ENCODE results near the gene PLA2G2F. TPM values are rescaled to one million over a fixed set of nuclear protein-coding genes. Genes with fewer than 3 reads are reported as not detected.

PLA2G2F gene
- total and polyA plus RNA-seq, 2 donors = 0.47 to 7.2 TPM

DNA sequence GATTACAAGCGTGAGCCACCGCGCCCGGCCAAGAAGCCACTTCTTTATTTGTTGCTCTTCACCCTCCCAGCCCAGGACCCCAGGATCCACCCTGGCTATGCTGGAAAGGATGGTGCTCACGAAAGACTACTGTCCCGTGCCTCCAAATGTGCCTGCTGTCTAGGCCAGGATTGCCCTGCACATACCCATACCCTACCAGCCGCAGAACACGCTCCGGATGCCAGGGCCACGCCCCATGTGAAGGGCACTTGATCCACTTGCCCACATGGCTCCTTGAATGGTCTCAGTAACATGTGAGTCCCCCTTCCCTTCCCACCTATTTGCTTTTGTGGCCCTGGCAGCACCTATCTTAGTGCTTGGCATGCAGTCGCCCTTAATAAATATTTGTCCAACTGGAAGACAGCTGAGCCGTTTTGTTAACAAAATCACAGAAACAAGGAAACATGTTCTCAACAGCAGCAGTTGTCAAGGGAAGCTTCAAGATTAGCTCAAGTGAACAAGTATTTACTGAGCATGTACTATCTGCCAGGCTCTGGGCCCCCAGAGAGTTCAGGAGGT, 33.0 kb downstream of the PLA2G2F start:
- Histone ChIP-seq H3K4me3 (ENCODE audit: low read length in 2 of 2) (no peak overlapping the region), H3K27me3 (ENCODE audit: control insufficient read depth in 2 of 2, insufficient read depth in 1 of 2, low read length in 1 of 2) (no peaks in the 10 kb centered on the region), H3K4me1 (ENCODE audit: control insufficient read depth in 2 of 2, insufficient read depth in 2 of 2, low read length in 2 of 2) (no peaks in the 10 kb centered on the region), H3K9me3 (ENCODE audit: control insufficient read depth in 2 of 2, insufficient read depth in 1 of 2, low read length in 1 of 2) (no peaks in the 10 kb centered on the region), H3K36me3 (ENCODE audit: control insufficient read depth in 2 of 2, insufficient read depth in 2 of 2, low read length in 1 of 2) (no peaks in the 10 kb centered on the region), H3K27ac (ENCODE audit: low read depth in 1 of 2, low read length in 1 of 2) (no peak overlapping the region)
- WGBS = 94% methylated on average over 12 of the region's 12 CpGs
- no peak for DNase-seq (ENCODE audit: low read depth in 6 of 9, low spot score in 9 of 9)

DNA sequence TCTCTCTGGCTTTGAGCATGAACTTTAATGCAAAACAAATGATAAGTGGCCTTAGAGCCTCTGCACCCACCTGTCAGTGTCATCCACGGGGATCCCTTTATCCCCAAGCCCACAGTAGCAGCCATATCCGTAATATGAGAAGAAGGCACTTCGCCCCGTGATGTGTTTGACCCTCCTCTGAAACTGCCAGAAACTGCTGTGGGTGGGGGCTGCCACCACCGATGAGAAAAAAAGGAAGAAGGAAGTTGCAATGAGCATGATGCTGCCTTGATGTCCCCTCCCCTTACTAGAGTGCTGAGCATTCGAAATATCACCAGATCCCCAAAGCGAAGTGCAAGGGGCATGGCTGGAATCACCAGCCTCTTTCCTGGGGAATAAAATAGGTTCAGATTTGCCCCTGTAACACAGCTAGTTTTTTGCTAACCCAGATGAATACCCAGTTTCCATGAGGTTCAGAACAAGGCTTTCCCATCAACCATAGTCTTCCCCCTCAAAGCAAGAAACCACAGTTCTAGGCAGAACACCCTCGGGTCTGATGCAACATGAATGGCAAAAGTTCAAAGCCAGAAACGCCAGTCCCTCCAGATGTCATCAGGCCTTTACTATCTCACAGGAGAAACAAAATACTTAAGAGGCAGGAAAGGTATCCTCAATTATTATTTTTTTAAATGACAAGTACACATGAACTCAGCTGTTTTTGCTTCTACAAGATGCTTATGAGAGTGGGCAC, 36.0 kb downstream of the PLA2G2F start:
- WGBS = 68% methylated on average over 9 of the region's 9 CpGs
- H3K27me3 ChIP-seq (ENCODE audit: control insufficient read depth in 2 of 2, insufficient read depth in 1 of 2, low read length in 1 of 2) = no peaks in the 10 kb centered on the region
- no peak overlapping the region for H3K4me3 ChIP-seq (ENCODE audit: low read length in 2 of 2)
- no peaks in the 10 kb centered on the region for H3K4me1 ChIP-seq (ENCODE audit: control insufficient read depth in 2 of 2, insufficient read depth in 2 of 2, low read length in 2 of 2)
- H3K9me3 ChIP-seq (ENCODE audit: control insufficient read depth in 2 of 2, insufficient read depth in 1 of 2, low read length in 1 of 2) = no peaks in the 10 kb centered on the region
- H3K36me3 ChIP-seq (ENCODE audit: control insufficient read depth in 2 of 2, insufficient read depth in 2 of 2, low read length in 1 of 2) = no peaks in the 10 kb centered on the region
- no peak for DNase-seq (ENCODE audit: low read depth in 6 of 9, low spot score in 9 of 9)
- no peak overlapping the region for H3K27ac ChIP-seq (ENCODE audit: low read depth in 1 of 2, low read length in 1 of 2)

DNA sequence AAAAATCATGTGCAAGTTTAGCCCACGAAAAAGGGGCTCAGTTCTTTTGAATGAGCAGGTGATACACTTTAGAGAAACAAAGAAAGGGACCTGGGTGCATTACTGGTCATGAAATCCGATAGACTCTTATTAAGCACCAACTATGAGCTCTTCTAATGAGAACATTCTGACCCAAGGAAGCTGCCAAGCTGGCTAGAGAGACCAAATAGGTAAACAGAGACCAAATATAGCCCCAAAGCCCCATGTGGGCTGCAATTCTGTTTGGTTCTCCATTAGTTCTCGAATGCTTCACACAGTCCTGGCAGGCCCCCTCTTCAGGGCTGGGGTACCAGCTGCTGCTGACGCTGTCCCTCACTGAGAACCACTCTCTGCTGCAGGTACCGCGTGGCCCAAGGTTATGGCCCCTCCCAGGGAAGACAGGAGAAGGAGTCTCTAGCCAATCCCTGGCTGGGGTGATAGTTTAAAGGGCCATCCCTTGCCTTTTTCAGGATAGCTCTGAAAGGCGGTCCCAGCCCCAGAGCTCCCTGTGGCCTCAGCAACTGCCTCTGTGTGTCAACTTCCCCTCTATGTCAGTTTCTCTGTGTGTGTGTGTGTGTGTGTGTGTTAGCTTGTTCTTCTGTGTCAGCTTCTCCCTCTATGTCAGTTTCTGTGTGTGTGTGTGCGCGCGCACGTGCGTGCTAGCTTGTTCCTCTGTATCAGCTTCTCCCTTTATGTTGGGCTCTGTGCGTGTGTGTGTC, 39.7 kb downstream of the PLA2G2F start:
- no peak for DNase-seq (ENCODE audit: low read depth in 6 of 9, low spot score in 9 of 9)
- H3K4me3 ChIP-seq (ENCODE audit: low read length in 2 of 2) = no peak overlapping the region
- no peaks in the 10 kb centered on the region for H3K9me3 ChIP-seq (ENCODE audit: control insufficient read depth in 2 of 2, insufficient read depth in 1 of 2, low read length in 1 of 2)
- no peak overlapping the region for H3K27ac ChIP-seq (ENCODE audit: low read depth in 1 of 2, low read length in 1 of 2)
- WGBS = 86% methylated on average over 13 of the region's 13 CpGs
- H3K36me3 ChIP-seq (ENCODE audit: control insufficient read depth in 2 of 2, insufficient read depth in 2 of 2, low read length in 1 of 2) = no peaks in the 10 kb centered on the region
- peaks cover 0 to 3% of the 10 kb centered on the region in 2 donors for H3K27me3 ChIP-seq (ENCODE audit: control insufficient read depth in 2 of 2, insufficient read depth in 1 of 2, low read length in 1 of 2)
- no peaks in the 10 kb centered on the region for H3K4me1 ChIP-seq (ENCODE audit: control insufficient read depth in 2 of 2, insufficient read depth in 2 of 2, low read length in 2 of 2)

DNA sequence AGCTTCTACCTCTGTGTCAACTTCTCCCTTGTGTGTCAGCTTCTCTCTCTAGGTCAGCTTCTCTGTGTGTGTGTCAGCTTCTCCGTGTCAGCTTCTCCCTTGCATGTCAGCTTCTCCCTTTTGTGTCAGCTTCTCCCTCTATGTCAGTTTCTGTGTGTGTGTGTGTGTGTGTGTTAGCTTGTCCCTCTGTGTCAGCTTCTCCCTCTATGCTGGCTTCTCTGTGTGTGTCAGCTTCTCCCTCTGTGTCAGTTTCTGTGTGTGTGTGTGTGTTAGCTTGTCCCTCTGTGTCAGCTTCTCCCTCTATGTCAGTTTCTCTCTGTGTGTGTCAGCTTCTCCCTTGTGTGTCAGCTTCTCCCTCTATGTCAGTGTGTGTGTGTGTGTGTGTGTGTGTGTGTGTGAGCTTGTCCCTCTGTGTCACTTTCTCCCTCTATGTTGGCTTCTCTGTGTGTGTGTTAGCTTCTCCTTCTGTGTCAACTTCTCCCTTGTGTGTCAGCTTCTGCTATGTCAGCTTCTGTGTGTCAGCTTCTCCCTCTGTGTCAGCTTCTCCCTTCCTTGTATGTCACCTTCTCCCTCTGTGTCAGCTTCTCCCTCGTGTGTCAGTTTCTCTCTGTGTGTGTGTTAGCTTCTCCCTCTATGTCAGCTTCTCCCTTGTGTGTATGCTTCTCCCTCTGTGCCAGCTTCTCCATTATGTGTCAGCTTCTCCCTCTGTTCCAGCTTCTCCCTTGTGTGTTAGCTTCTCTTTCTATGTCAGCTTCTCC, 40.4 kb downstream of the PLA2G2F start:
- Histone ChIP-seq H3K36me3 (ENCODE audit: control insufficient read depth in 2 of 2, insufficient read depth in 2 of 2, low read length in 1 of 2) (no peaks in the 10 kb centered on the region), H3K27ac (ENCODE audit: low read depth in 1 of 2, low read length in 1 of 2) (no peak overlapping the region), H3K4me1 (ENCODE audit: control insufficient read depth in 2 of 2, insufficient read depth in 2 of 2, low read length in 2 of 2) (no peaks in the 10 kb centered on the region), H3K4me3 (ENCODE audit: low read length in 2 of 2) (no peak overlapping the region), H3K9me3 (ENCODE audit: control insufficient read depth in 2 of 2, insufficient read depth in 1 of 2, low read length in 1 of 2) (no peaks in the 10 kb centered on the region), H3K27me3 (ENCODE audit: control insufficient read depth in 2 of 2, insufficient read depth in 1 of 2, low read length in 1 of 2) (peaks cover 0 to 9% of the 10 kb centered on the region in 2 donors)
- DNase-seq (ENCODE audit: low read depth in 6 of 9, low spot score in 9 of 9) = no peak
- WGBS = 94% methylated on average over 2 of the region's 2 CpGs

DNA sequence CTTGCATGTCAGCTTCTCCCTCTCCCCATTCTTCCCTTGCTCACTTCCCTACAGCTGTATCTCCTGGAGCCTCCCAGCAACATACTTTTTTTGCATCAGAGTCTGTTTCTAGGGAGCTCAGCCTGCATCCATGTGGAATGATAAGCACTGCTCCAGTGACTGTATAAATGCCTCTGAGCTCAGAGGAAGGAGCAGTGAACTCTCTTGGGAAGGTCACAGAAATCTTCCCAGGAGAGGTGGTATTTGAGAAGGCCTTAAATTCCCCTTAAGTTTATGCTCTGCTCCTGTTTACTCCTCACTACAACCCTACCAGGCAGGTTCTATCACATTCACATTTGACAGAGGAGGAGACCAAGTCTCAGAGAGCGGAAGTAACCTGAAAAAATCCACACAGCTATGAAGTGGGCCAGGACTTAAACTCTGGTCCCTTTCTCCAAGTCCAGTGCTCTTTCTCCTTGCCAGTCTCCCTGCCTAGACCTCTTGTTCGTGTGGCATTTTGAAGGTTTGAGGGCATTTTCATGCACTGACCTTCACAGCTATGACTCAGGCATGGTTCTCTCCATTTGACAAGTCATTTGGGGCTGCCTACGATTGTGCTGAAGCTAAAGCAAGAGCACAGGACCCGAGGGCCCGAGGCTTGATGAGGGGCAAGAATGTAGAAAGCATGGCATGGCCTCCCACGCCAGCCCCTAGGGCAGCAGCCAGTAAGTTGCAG, 41.2 kb downstream of the PLA2G2F start:
- DNase-seq (ENCODE audit: low read depth in 6 of 9, low spot score in 9 of 9) = no peak
- Histone ChIP-seq H3K9me3 (ENCODE audit: control insufficient read depth in 2 of 2, insufficient read depth in 1 of 2, low read length in 1 of 2) (no peaks in the 10 kb centered on the region), H3K27me3 (ENCODE audit: control insufficient read depth in 2 of 2, insufficient read depth in 1 of 2, low read length in 1 of 2) (peaks cover 2 to 16% of the 10 kb centered on the region in 2 donors), H3K4me1 (ENCODE audit: control insufficient read depth in 2 of 2, insufficient read depth in 2 of 2, low read length in 2 of 2) (peaks cover 2 to 3% of the 10 kb centered on the region in 2 donors), H3K36me3 (ENCODE audit: control insufficient read depth in 2 of 2, insufficient read depth in 2 of 2, low read length in 1 of 2) (no peaks in the 10 kb centered on the region), H3K27ac (ENCODE audit: low read depth in 1 of 2, low read length in 1 of 2) (no peak overlapping the region), H3K4me3 (ENCODE audit: low read length in 2 of 2) (no peak overlapping the region)
- 91% methylated on average over 6 of the region's 6 CpGs for WGBS

DNA sequence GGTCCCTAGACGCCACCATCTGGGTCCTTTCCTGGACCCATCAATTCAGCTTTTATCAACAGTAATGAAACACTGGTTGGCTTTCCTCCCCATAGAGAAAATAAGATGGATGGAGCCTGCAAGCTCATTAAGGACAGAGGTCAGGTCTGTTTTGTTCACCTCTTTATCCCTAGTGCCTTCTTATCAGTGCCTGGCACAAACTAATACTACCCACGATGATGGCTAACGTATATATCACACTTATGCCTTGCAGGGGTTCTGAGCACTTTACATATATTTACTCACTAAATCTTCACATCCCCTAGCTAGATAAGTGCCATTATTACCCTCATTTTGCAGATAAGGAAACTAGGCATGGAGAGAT, 41.7 kb downstream of the PLA2G2F start:
- Histone ChIP-seq H3K4me1 (ENCODE audit: control insufficient read depth in 2 of 2, insufficient read depth in 2 of 2, low read length in 2 of 2) (peaks cover 3 to 7% of the 10 kb centered on the region in 2 donors), H3K4me3 (ENCODE audit: low read length in 2 of 2) (no peak overlapping the region), H3K36me3 (ENCODE audit: control insufficient read depth in 2 of 2, insufficient read depth in 2 of 2, low read length in 1 of 2) (no peaks in the 10 kb centered on the region), H3K27ac (ENCODE audit: low read depth in 1 of 2, low read length in 1 of 2) (no peak overlapping the region), H3K27me3 (ENCODE audit: control insufficient read depth in 2 of 2, insufficient read depth in 1 of 2, low read length in 1 of 2) (peaks cover 2 to 21% of the 10 kb centered on the region in 2 donors), H3K9me3 (ENCODE audit: control insufficient read depth in 2 of 2, insufficient read depth in 1 of 2, low read length in 1 of 2) (no peaks in the 10 kb centered on the region)
- 93% methylated on average over 3 of the region's 3 CpGs for WGBS
- DNase-seq (ENCODE audit: low read depth in 6 of 9, low spot score in 9 of 9) = no peak

DNA sequence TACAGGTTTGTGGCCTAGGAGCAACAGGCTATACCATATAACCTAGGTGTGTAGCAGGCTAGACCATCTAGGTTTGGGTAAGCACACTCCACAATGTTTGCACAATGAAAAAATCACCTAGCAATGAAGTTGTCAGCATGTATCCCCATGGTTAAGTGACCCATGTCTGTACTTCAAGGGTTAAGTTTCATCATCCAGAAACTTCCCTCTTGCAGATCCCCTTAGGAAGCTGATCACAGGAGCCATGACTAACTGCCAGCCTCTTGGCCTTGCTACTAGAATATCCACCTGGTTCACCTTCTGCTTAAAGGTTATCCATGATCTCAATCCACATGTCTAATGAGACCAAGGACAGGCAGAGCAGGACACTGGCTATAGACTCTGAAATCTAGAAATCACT, 43.3 kb downstream of the PLA2G2F start:
- no peak for DNase-seq (ENCODE audit: low read depth in 6 of 9, low spot score in 9 of 9)
- Histone ChIP-seq H3K9me3 (ENCODE audit: control insufficient read depth in 2 of 2, insufficient read depth in 1 of 2, low read length in 1 of 2) (no peaks in the 10 kb centered on the region), H3K4me3 (ENCODE audit: low read length in 2 of 2) (no peak overlapping the region), H3K27me3 (ENCODE audit: control insufficient read depth in 2 of 2, insufficient read depth in 1 of 2, low read length in 1 of 2) (peaks cover 9 to 36% of the 10 kb centered on the region in 2 donors), H3K27ac (ENCODE audit: low read depth in 1 of 2, low read length in 1 of 2) (no peak overlapping the region), H3K4me1 (ENCODE audit: control insufficient read depth in 2 of 2, insufficient read depth in 2 of 2, low read length in 2 of 2) (peaks cover 7 to 16% of the 10 kb centered on the region in 2 donors), H3K36me3 (ENCODE audit: control insufficient read depth in 2 of 2, insufficient read depth in 2 of 2, low read length in 1 of 2) (no peaks in the 10 kb centered on the region)

DNA sequence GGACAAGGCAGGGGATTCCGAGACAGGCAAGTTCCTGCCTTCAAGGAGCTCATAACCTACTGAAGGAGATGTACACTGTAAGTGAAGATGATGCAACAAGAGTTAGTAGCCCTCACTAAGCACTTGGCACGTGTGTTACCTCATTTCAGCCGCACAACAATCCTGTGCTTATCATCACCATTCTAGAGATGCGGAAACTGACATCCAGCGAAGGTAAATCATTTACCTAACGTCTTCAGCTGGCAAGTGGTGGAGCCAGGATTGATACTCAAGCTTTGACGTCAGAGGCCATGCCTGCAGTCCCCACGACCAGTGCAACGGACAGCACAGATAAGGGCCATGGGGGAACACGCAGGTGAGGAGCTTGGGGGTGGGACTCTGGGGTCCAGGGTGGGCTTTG, 43.9 kb downstream of the PLA2G2F start:
- DNase-seq (ENCODE audit: low read depth in 6 of 9, low spot score in 9 of 9) = no peak
- H3K27me3 ChIP-seq (ENCODE audit: control insufficient read depth in 2 of 2, insufficient read depth in 1 of 2, low read length in 1 of 2) = peaks cover 9 to 38% of the 10 kb centered on the region in 2 donors
- no peak overlapping the region for H3K4me3 ChIP-seq (ENCODE audit: low read length in 2 of 2)
- peaks cover 7 to 16% of the 10 kb centered on the region in 2 donors for H3K4me1 ChIP-seq (ENCODE audit: control insufficient read depth in 2 of 2, insufficient read depth in 2 of 2, low read length in 2 of 2)
- H3K36me3 ChIP-seq (ENCODE audit: control insufficient read depth in 2 of 2, insufficient read depth in 2 of 2, low read length in 1 of 2) = no peaks in the 10 kb centered on the region
- no peaks in the 10 kb centered on the region for H3K9me3 ChIP-seq (ENCODE audit: control insufficient read depth in 2 of 2, insufficient read depth in 1 of 2, low read length in 1 of 2)
- 94% methylated on average over 10 of the region's 10 CpGs for WGBS
- no peak overlapping the region for H3K27ac ChIP-seq (ENCODE audit: low read depth in 1 of 2, low read length in 1 of 2)
